Type B pancreatic cell (in vitro differentiated cells): ENCODE measurements around the gene MRPL9. TPM values are rescaled to one million over a fixed set of nuclear protein-coding genes. Genes with fewer than 3 reads are reported as not detected.
A peak's percentile ranks its signal among the peaks of the same experiment; 100 is the strongest.

Experiments used
- DNase-seq: peaks from one replicate; pipeline ENCODE4 v3.0.0; 2021; ENCODE audit warnings: mixed read lengths; ENCODE audit not compliant: unreplicated experiment; ENCODE audit errors: extremely low spot score
- H3K27ac Mint-ChIP-seq: 2 replicates; pipeline ENCODE4 v1.8.0; 2021; ENCODE audit warnings: mild to moderate bottlenecking, mixed read lengths
- H3K27me3 Mint-ChIP-seq: 2 replicates; pipeline ENCODE4 v1.8.0; 2021; ENCODE audit warnings: mixed read lengths
- H3K36me3 Mint-ChIP-seq: 2 replicates; pipeline ENCODE4 v1.8.0; 2021; ENCODE audit warnings: mixed read lengths
- H3K4me1 Mint-ChIP-seq: one replicate; pipeline ENCODE4 v1.8.0; 2021; ENCODE audit warnings: mixed read lengths; ENCODE audit not compliant: unreplicated experiment
- H3K4me3 Mint-ChIP-seq: 2 replicates; pipeline ENCODE4 v1.8.0; 2021; ENCODE audit warnings: mild to moderate bottlenecking, mixed read lengths
- H3K9me3 Mint-ChIP-seq: 2 replicates; pipeline ENCODE4 v1.8.0; 2021; ENCODE audit warnings: mixed read lengths
- CTCF ChIP-seq: fragments of 200-600 bp; sonication (generic); conservative IDR thresholded peaks from 2 replicates; pipeline ENCODE4 v1.5.0; 2021; ENCODE audit warnings: antibody characterized with exemption, mild to moderate bottlenecking
- total RNA-seq: library from RNA; stranded (reverse); gene quantifications from 2 replicates; pipeline ENCODE4 v1.2.1, GENCODE V29; 2021; ENCODE audit warnings: low replicate concordance

Gene MRPL9
- total RNA-seq, 1 donor from 2014 or later: 92.1 TPM

- Mint-ChIP-seq H3K9me3 (no peaks in the 10 kb centered on the region), H3K4me3 (peak overlapping the region; percentile 69), H3K27ac (no peak overlapping the region), H3K36me3 (peaks cover 21% of the 10 kb centered on the region), H3K4me1 (peaks cover 13% of the 10 kb centered on the region), H3K27me3 (no peaks in the 10 kb centered on the region)
- DNase-seq: no peak
- no peak for TF ChIP-seq CTCF
These were observed 2.5 kb downstream of the MRPL9 start for GRCh38 chr1:151760597-151761385.

- Mint-ChIP-seq H3K27ac (no peak overlapping the region), H3K4me3 (no peak overlapping the region), H3K9me3 (no peaks in the 10 kb centered on the region), H3K27me3 (no peaks in the 10 kb centered on the region), H3K36me3 (peaks cover 25% of the 10 kb centered on the region), H3K4me1 (peaks cover 12% of the 10 kb centered on the region)
- TF ChIP-seq CTCF: no peak
- no peak for DNase-seq
These were observed 4.1 kb downstream of the MRPL9 start for GRCh38 chr1:151759241-151759640.

GRCh38 chr1:151756291-151756690, 7.0 kb downstream of the MRPL9 start:
- Mint-ChIP-seq H3K4me3 (no peak overlapping the region), H3K27ac (no peak overlapping the region), H3K4me1 (no peaks in the 10 kb centered on the region), H3K36me3 (peaks cover 21% of the 10 kb centered on the region), H3K27me3 (no peaks in the 10 kb centered on the region), H3K9me3 (no peaks in the 10 kb centered on the region)
- no peak for DNase-seq
- TF ChIP-seq CTCF: no peak

GRCh38 chr1:151741516-151741915, 21.8 kb downstream of the MRPL9 start:
- TF ChIP-seq CTCF: no peak
- DNase-seq: no peak
- H3K4me1 Mint-ChIP-seq: peaks cover 7% of the 10 kb centered on the region
- peaks cover 5% of the 10 kb centered on the region for H3K36me3 Mint-ChIP-seq
- no peaks in the 10 kb centered on the region for H3K9me3 Mint-ChIP-seq
- peaks cover 28% of the 10 kb centered on the region for H3K27me3 Mint-ChIP-seq
- peak overlapping the region; percentile 98 for H3K27ac Mint-ChIP-seq
- no peak overlapping the region for H3K4me3 Mint-ChIP-seq

GRCh38 chr1:151739590-151740355, 23.5 kb downstream of the MRPL9 start:
- no peak for DNase-seq
- Mint-ChIP-seq H3K9me3 (no peaks in the 10 kb centered on the region), H3K36me3 (peaks cover 6% of the 10 kb centered on the region), H3K27me3 (peaks cover 22% of the 10 kb centered on the region), H3K27ac (peak overlapping the region; percentile 98), H3K4me1 (peaks cover 13% of the 10 kb centered on the region), H3K4me3 (peak overlapping the region; percentile 81)
- no peak for TF ChIP-seq CTCF
